ENCODE results near the gene SHC2. TPM values are rescaled to one million over a fixed set of nuclear protein-coding genes. Genes with fewer than 3 reads are reported as not detected.
A peak's percentile ranks its signal among the peaks of the same experiment; 100 is the strongest.

Gene SHC2
- total RNA-seq, 1 experiment from 2014 or later, result 2.4 TPM

- no peak overlapping the region for H3K4me3 ChIP-seq (ENCODE audit: low read depth, low read length)
- CTCF ChIA-PET, result no interaction called here
- H3K27me3 Mint-ChIP-seq (ENCODE audit: insufficient read depth, unreplicated experiment), result no peaks in the 10 kb centered on the region
- POLR2A ChIA-PET, result no interaction called here
- H3K4me3 Mint-ChIP-seq (ENCODE audit: unreplicated experiment), result no peak overlapping the region
- peaks cover 30% of the 10 kb centered on the region for H3K9me3 Mint-ChIP-seq (ENCODE audit: unreplicated experiment)
- H3K9me3 ChIP-seq, result no peaks in the 10 kb centered on the region
- no peak for TF ChIP-seq CTCF (IDR thresholded peaks at IDR 0.05; ENCODE audit: insufficient read depth in 1 of 2, low read depth in 1 of 2, low read length in 1 of 2, severe bottlenecking in 1 of 2, unreplicated experiment in 1 of 2)
- no peaks in the 10 kb centered on the region for H3K4me1 Mint-ChIP-seq (ENCODE audit: low read depth, unreplicated experiment)
- H3K27ac Mint-ChIP-seq (ENCODE audit: unreplicated experiment), result no peak overlapping the region
- intact Hi-C loops (cut with micrococcal nuclease; ENCODE audit: unreplicated experiment), result no loop called here
- H3K36me3 ChIP-seq (ENCODE audit: control insufficient read depth, insufficient read depth, low read length), result no peaks in the 10 kb centered on the region
- BruUV-seq (replicated peaks), result no TSS peak
- H3K4me1 ChIP-seq, result no peaks in the 10 kb centered on the region
- peaks cover 14% of the 10 kb centered on the region for H3K36me3 Mint-ChIP-seq (ENCODE audit: insufficient read depth, unreplicated experiment)
- H3K27me3 ChIP-seq (replicated peaks; ENCODE audit: control insufficient read depth, insufficient read depth, low read length), result no peaks in the 10 kb centered on the region
- no peak for DNase-seq
These were observed 70.2 kb downstream of the SHC2 start for GRCh38 chr19:390386-391206.

- TF ChIP-seq CTCF (IDR thresholded peaks at IDR 0.05; ENCODE audit: insufficient read depth in 1 of 2, low read depth in 1 of 2, low read length in 1 of 2, severe bottlenecking in 1 of 2, unreplicated experiment in 1 of 2), result no peak
- no peak overlapping the region for H3K4me3 Mint-ChIP-seq (ENCODE audit: unreplicated experiment)
- H3K36me3 ChIP-seq (ENCODE audit: control insufficient read depth, insufficient read depth, low read length), result no peaks in the 10 kb centered on the region
- ChIA-PET CTCF (no interaction called here), POLR2A (no interaction called here)
- no peak overlapping the region for H3K27ac Mint-ChIP-seq (ENCODE audit: unreplicated experiment)
- H3K4me1 ChIP-seq, result no peaks in the 10 kb centered on the region
- no peaks in the 10 kb centered on the region for H3K27me3 Mint-ChIP-seq (ENCODE audit: insufficient read depth, unreplicated experiment)
- H3K9me3 Mint-ChIP-seq (ENCODE audit: unreplicated experiment), result peaks cover 23% of the 10 kb centered on the region
- no peaks in the 10 kb centered on the region for H3K27me3 ChIP-seq (replicated peaks; ENCODE audit: control insufficient read depth, insufficient read depth, low read length)
- no peak for DNase-seq
- no peak overlapping the region for H3K4me3 ChIP-seq (ENCODE audit: low read depth, low read length)
- H3K4me1 Mint-ChIP-seq (ENCODE audit: low read depth, unreplicated experiment), result no peaks in the 10 kb centered on the region
- intact Hi-C loops (cut with micrococcal nuclease; ENCODE audit: unreplicated experiment), result no loop called here
- peaks cover 14% of the 10 kb centered on the region for H3K36me3 Mint-ChIP-seq (ENCODE audit: insufficient read depth, unreplicated experiment)
- no peaks in the 10 kb centered on the region for H3K9me3 ChIP-seq
- BruUV-seq (replicated peaks), result no TSS peak
These were observed 70.9 kb downstream of the SHC2 start for GRCh38 chr19:389935-390289.

- H3K4me3 ChIP-seq (ENCODE audit: low read depth, low read length), result no peak overlapping the region
- no peaks in the 10 kb centered on the region for H3K4me1 ChIP-seq
- H3K9me3 ChIP-seq, result no peaks in the 10 kb centered on the region
- TF ChIP-seq CTCF (IDR thresholded peaks at IDR 0.05; ENCODE audit: insufficient read depth in 1 of 2, low read depth in 1 of 2, low read length in 1 of 2, severe bottlenecking in 1 of 2, unreplicated experiment in 1 of 2), result peak in 1 of 2 experiments; percentile 12
- H3K27me3 Mint-ChIP-seq (ENCODE audit: insufficient read depth, unreplicated experiment), result no peaks in the 10 kb centered on the region
- POLR2A ChIA-PET, result no interaction called here
- peaks cover 18% of the 10 kb centered on the region for H3K9me3 Mint-ChIP-seq (ENCODE audit: unreplicated experiment)
- no peaks in the 10 kb centered on the region for H3K27me3 ChIP-seq (replicated peaks; ENCODE audit: control insufficient read depth, insufficient read depth, low read length)
- H3K36me3 Mint-ChIP-seq (ENCODE audit: insufficient read depth, unreplicated experiment), result peaks cover 14% of the 10 kb centered on the region
- intact Hi-C loops (cut with micrococcal nuclease; ENCODE audit: unreplicated experiment), result no loop called here
- no peak overlapping the region for H3K4me3 Mint-ChIP-seq (ENCODE audit: unreplicated experiment)
- no peaks in the 10 kb centered on the region for H3K4me1 Mint-ChIP-seq (ENCODE audit: low read depth, unreplicated experiment)
- no TSS peak for BruUV-seq (replicated peaks)
- CTCF ChIA-PET, result no interaction called here
- no peak for DNase-seq
- no peak overlapping the region for H3K27ac Mint-ChIP-seq (ENCODE audit: unreplicated experiment)
- no peaks in the 10 kb centered on the region for H3K36me3 ChIP-seq (ENCODE audit: control insufficient read depth, insufficient read depth, low read length)
These were observed 71.4 kb downstream of the SHC2 start for GRCh38 chr19:389255-389934.
